ENCODE measurements around the gene RAB1B. TPM values are rescaled to one million over a fixed set of nuclear protein-coding genes. Genes with fewer than 3 reads are reported as not detected.

RAB1B gene
- total and polyA plus RNA-seq, 2 donors (not counting 1 experiment from before 2014, with no cell fraction given): 77.1 to 77.8 TPM

DNA sequence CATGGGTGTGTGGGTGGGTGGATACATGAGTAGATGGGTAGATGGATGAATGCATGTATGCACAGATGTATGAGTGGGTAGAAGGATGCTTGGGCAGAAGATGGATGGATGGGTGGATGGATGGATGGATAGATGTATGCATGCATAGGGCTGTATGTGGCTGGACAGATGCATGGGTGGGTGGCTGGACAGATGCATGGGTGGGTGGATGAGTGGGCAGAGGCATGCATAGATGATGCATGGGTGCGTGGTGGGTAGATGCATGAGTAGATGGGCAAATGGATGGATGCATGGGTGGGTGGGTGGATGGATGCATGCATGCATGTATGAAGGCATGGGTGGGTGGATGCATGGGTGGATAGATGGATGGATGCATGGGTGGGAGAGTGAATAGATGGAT is 55.2 kb downstream of the RAB1B start:
- peaks cover 25% of the 10 kb centered on the region for H3K4me1 Mint-ChIP-seq
- CTCF ChIA-PET: interaction anchor here (2.1 kb wide), 1 partner anchor 11 kb away, joined by 21 read pairs; no protein-coding TSS in a partner anchor
- no peak overlapping the region for H3K27ac Mint-ChIP-seq

DNA sequence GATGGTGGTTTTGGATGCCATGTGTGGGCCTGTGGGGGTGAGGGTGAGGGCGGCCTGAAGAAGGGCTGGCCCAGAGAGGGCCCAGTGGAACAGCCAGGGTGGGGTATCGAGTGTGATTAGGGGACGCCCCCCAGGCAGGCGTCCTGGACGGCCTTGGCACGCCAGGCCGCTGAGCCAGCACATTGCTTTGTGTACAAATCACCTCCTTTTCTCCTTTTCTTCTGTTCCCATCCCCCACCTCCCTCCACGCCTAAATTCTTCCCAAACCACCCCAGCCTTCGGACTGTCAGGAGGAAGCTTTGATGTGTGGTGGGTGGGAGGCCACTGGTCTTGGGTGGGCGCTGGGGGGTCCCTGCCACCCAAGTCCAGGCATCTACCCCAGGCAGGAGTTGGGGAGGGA is 56.2 kb downstream of the RAB1B start:
- no peaks in the 10 kb centered on the region for H3K9me3 ChIP-seq (ENCODE audit: control extremely low read depth in 1 of 3, control insufficient read depth in 2 of 3, insufficient read depth in 1 of 3, low read length in 2 of 3)
- no peak for DNase-seq
- no peaks in the 10 kb centered on the region for H4K20me1 ChIP-seq (ENCODE audit: control insufficient read depth, insufficient read depth, low read length, poor library complexity, severe bottlenecking)
- ATAC-seq (ENCODE audit: low read depth): no peak
- 78% methylated on average over 1 of the region's 10 CpGs for WGBS (ENCODE audit: insufficient coverage)
- CTCF ChIA-PET: interaction anchor here (2.1 kb wide), 1 partner anchor 12 kb away, joined by 21 read pairs; no protein-coding TSS in a partner anchor
- H3K9me3 Mint-ChIP-seq (ENCODE audit: insufficient read depth): no peaks in the 10 kb centered on the region
- H2AFZ ChIP-seq (ENCODE audit: insufficient read depth, low read depth, low read length, poor library complexity, severe bottlenecking): no peak overlapping the region
- no peak for TF ChIP-seq EZH2 (IDR thresholded peaks at IDR 0.05; ENCODE audit: borderline replicate concordance, insufficient read depth, low read depth, low read length, poor library complexity, severe bottlenecking)
- TF ChIP-seq, protein P1, sequence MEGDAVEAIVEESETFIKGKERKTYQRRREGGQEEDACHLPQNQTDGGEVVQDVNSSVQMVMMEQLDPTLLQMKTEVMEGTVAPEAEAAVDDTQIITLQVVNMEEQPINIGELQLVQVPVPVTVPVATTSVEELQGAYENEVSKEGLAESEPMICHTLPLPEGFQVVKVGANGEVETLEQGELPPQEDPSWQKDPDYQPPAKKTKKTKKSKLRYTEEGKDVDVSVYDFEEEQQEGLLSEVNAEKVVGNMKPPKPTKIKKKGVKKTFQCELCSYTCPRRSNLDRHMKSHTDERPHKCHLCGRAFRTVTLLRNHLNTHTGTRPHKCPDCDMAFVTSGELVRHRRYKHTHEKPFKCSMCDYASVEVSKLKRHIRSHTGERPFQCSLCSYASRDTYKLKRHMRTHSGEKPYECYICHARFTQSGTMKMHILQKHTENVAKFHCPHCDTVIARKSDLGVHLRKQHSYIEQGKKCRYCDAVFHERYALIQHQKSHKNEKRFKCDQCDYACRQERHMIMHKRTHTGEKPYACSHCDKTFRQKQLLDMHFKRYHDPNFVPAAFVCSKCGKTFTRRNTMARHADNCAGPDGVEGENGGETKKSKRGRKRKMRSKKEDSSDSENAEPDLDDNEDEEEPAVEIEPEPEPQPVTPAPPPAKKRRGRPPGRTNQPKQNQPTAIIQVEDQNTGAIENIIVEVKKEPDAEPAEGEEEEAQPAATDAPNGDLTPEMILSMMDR (IDR thresholded peaks at IDR 0.05): no peak
- intact Hi-C loops (cut with micrococcal nuclease): no loop called here
- no peak overlapping the region for H3K4me2 ChIP-seq (replicated peaks; ENCODE audit: low read depth, low read length, poor library complexity, severe bottlenecking)
- H3K27ac Mint-ChIP-seq: no peak overlapping the region
- H3K4me3 ChIP-seq (ENCODE audit: control extremely low read depth in 1 of 5, extremely low read depth in 1 of 5, insufficient read depth in 1 of 5, low read depth in 2 of 5, low read length in 4 of 5): no peak overlapping the region
- H3K27ac ChIP-seq (ENCODE audit: low read length in 2 of 2): no peak overlapping the region
- POLR2A ChIA-PET: no interaction called here
- H3K4me1 Mint-ChIP-seq: peaks cover 19% of the 10 kb centered on the region
- peaks cover 15 to 25% of the 10 kb centered on the region in 2 donors for H3K4me1 ChIP-seq (ENCODE audit: control insufficient read depth in 2 of 2, insufficient read depth in 2 of 2, low read length in 2 of 2)
- H3K36me3 ChIP-seq (replicated peaks in 1 of 2; ENCODE audit: control extremely low read depth in 1 of 2, control insufficient read depth in 1 of 2, extremely low read depth in 1 of 2, insufficient read depth in 2 of 2, low read length in 1 of 2): no peaks in the 10 kb centered on the region
- H3K27me3 ChIP-seq (replicated peaks in 1 of 4; ENCODE audit: control extremely low read depth in 1 of 4, control insufficient read depth in 3 of 4, insufficient read depth in 4 of 4, low read length in 3 of 4): no peaks in the 10 kb centered on the region
- no peak overlapping the region for H3K4me3 Mint-ChIP-seq
- no peaks in the 10 kb centered on the region for H3K79me2 ChIP-seq (ENCODE audit: control insufficient read depth, insufficient read depth, low read length)
- no peak overlapping the region for H3K9ac ChIP-seq (ENCODE audit: low read length)
- H3K27me3 Mint-ChIP-seq: no peaks in the 10 kb centered on the region

More for the DNA sequence above, 55.2 kb downstream of the RAB1B start:
- 85% methylated on average over 1 of the region's 1 CpG for WGBS (ENCODE audit: insufficient coverage)
- no peak overlapping the region for H3K4me2 ChIP-seq (replicated peaks; ENCODE audit: low read depth, low read length, poor library complexity, severe bottlenecking)
- no peak overlapping the region for H3K27ac ChIP-seq (ENCODE audit: low read length in 2 of 2)
- H3K4me3 ChIP-seq (ENCODE audit: control extremely low read depth in 1 of 5, extremely low read depth in 1 of 5, insufficient read depth in 1 of 5, low read depth in 2 of 5, low read length in 4 of 5): no peak overlapping the region
- Mint-ChIP-seq H3K9me3 (ENCODE audit: insufficient read depth) (no peaks in the 10 kb centered on the region), H3K4me3 (no peak overlapping the region), H3K27me3 (no peaks in the 10 kb centered on the region)
- H3K27me3 ChIP-seq (replicated peaks in 1 of 4; ENCODE audit: control extremely low read depth in 1 of 4, control insufficient read depth in 3 of 4, insufficient read depth in 4 of 4, low read length in 3 of 4): no peaks in the 10 kb centered on the region
- H3K4me1 ChIP-seq (ENCODE audit: control insufficient read depth in 2 of 2, insufficient read depth in 2 of 2, low read length in 2 of 2): peaks cover 21 to 31% of the 10 kb centered on the region in 2 donors
- DNase-seq (no peak), ATAC-seq (ENCODE audit: low read depth) (no peak)
- no peaks in the 10 kb centered on the region for H3K36me3 ChIP-seq (replicated peaks in 1 of 2; ENCODE audit: control extremely low read depth in 1 of 2, control insufficient read depth in 1 of 2, extremely low read depth in 1 of 2, insufficient read depth in 2 of 2, low read length in 1 of 2)
- H3K9ac ChIP-seq (ENCODE audit: low read length): no peak overlapping the region
- H2AFZ ChIP-seq (ENCODE audit: insufficient read depth, low read depth, low read length, poor library complexity, severe bottlenecking): no peak overlapping the region
- no peaks in the 10 kb centered on the region for H4K20me1 ChIP-seq (ENCODE audit: control insufficient read depth, insufficient read depth, low read length, poor library complexity, severe bottlenecking)
- TF ChIP-seq, protein P1 (IDR thresholded peaks at IDR 0.05): no peak
- TF ChIP-seq EZH2 (IDR thresholded peaks at IDR 0.05; ENCODE audit: borderline replicate concordance, insufficient read depth, low read depth, low read length, poor library complexity, severe bottlenecking): no peak
- POLR2A ChIA-PET: no interaction called here
- intact Hi-C loops (cut with micrococcal nuclease): no loop called here
- no peaks in the 10 kb centered on the region for H3K79me2 ChIP-seq (ENCODE audit: control insufficient read depth, insufficient read depth, low read length)
- no peaks in the 10 kb centered on the region for H3K9me3 ChIP-seq (ENCODE audit: control extremely low read depth in 1 of 3, control insufficient read depth in 2 of 3, insufficient read depth in 1 of 3, low read length in 2 of 3)

Data from B cell (primary cell).